Motor neuron (in vitro differentiated cells): Measurements from ENCODE around the gene INPP5J. TPM values are rescaled to one million over a fixed set of nuclear protein-coding genes. Genes with fewer than 3 reads are reported as not detected.

Experiments used
- ATAC-seq, 8 experiments: fragments of 200-7000 bp; cut with Tn5 transposase; replicated peaks in 6 of 8; 2 replicates each; pipeline ENCODE4 v1.8.0; 2021; ENCODE audit warnings: mild to moderate bottlenecking in 8 of 8, moderate library complexity in 8 of 8
- H3K27ac ChIP-seq, 2 donors: fragments of 250-450 bp; sonication (Bioruptor Pico); 2 replicates each; pipeline ENCODE4 v1.9.0; 2021; ENCODE audit warnings: antibody characterized with exemption in 2 of 2, mild to moderate bottlenecking in 2 of 2, moderate library complexity in 1 of 2
- H3K4me1 ChIP-seq, 2 donors: fragments of 250-450 bp; sonication (Bioruptor Pico); replicated peaks in 1 of 2; 2 replicates each; pipeline ENCODE4 v1.6.1; 2021; ENCODE audit warnings: antibody characterized with exemption in 2 of 2, mild to moderate bottlenecking in 2 of 2, moderate library complexity in 1 of 2
- H3K4me3 ChIP-seq, 5 donors: fragments of 250-450 bp; sonication (Bioruptor Pico); 2 replicates each; pipeline ENCODE4 v1.9.0; 2021; ENCODE audit warnings: antibody characterized with exemption in 5 of 5, mild to moderate bottlenecking in 5 of 5, moderate library complexity in 4 of 5
- WGBS, 10 experiments: fragments of 450-650 bp; shearing (Covaris generic); methylation state at CpG; one replicate each; pipeline ENCODE4 v1.0.0; 2022; 5-methylcytosine and 5-hydroxymethylcytosine counted together
- in situ Hi-C, 9 experiments: fragments of 400-800 bp; cut with MboI; loops; one replicate each; pipeline ENCODE4 v1.15.0; 2021; ENCODE audit warnings: low sequenced_read_pairs in 9 of 9, low pct_unique_long_range_greater_than_20kb in 2 of 9; ENCODE audit not compliant: unreplicated experiment in 9 of 9
- total RNA-seq, 8 experiments: library from RNA; unstranded; fragments of 300-600 nt; gene quantifications; 2 replicates each; pipeline versions ENCODE4 v1.2.3 to v1.2.4, GENCODE V29; 2022

INPP5J gene
- total RNA-seq, 8 experiments from 2014 or later = 1.2 to 6.0 (median 3.6) TPM

GRCh38 chr22:31124290-31124689 lies 1.5 kb downstream of the INPP5J start:
- H3K27ac ChIP-seq = no peak overlapping the region
- H3K4me3 ChIP-seq = no peak overlapping the region
- no peak for ATAC-seq
- in situ Hi-C loops = no loop called here
- peaks cover 11 to 17% of the 10 kb centered on the region in 2 donors for H3K4me1 ChIP-seq
- 30 to 80% (median 50%) methylated on average over 1 to 3 of the region's 3 CpGs; no CpG with 5 or more reads in 5 of the 10 experiments for WGBS, 10 experiments

DNA sequence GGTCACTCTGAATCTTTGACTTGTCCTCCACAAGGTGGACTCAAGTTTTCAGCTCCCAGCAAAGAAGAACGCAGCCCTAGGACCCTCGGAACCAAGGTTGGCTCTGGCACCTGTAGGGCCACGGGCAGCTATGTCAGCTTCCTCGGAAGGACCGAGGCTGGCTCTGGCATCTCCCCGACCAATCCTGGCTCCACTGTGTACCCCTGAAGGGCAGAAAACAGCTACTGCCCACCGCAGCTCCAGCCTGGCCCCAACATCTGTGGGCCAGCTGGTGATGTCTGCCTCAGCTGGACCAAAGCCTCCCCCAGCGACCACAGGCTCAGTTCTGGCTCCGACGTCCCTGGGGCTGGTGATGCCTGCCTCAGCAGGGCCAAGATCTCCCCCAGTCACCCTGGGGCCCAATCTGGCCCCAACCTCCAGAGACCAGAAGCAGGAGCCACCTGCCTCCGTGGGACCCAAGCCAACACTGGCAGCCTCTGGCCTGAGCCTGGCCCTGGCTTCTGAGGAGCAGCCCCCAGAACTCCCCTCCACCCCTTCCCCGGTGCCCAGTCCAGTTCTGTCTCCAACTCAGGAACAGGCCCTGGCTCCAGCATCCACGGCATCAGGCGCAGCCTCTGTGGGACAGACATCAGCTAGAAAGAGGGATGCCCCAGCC lies 2.2 kb downstream of the INPP5J start:
- Histone ChIP-seq H3K4me1 (peaks cover 10 to 16% of the 10 kb centered on the region in 2 donors), H3K27ac (no peak overlapping the region), H3K4me3 (no peak overlapping the region)
- ATAC-seq = no peak
- in situ Hi-C loops = loop anchor here in 1 of 9 experiments (25.0 kb wide), 1 partner anchor 112 kb away; no protein-coding TSS in a partner anchor
- WGBS, 10 experiments = 10 to 86% (median 80%) methylated on average over 1 to 5 of the region's 14 CpGs; no CpG with 5 or more reads in 6 of the 10 experiments

- peaks cover 5 to 10% of the 10 kb centered on the region in 2 donors for H3K4me1 ChIP-seq
- no peak overlapping the region for H3K4me3 ChIP-seq
- ATAC-seq = no peak
- H3K27ac ChIP-seq = no peak overlapping the region
- WGBS, 10 experiments = 100% methylated on average over 1 of the region's 12 CpGs; no CpG with 5 or more reads in 9 of the 10 experiments
- in situ Hi-C loops = loop anchor here in 1 of 9 experiments (25.0 kb wide), 1 partner anchor 112 kb away; no protein-coding TSS in a partner anchor
Measured at GRCh38 chr22:31125521-31126117, 2.9 kb downstream of the INPP5J start.

- Histone ChIP-seq H3K4me3 (no peak overlapping the region), H3K27ac (no peak overlapping the region), H3K4me1 (peaks cover 5 to 10% of the 10 kb centered on the region in 2 donors)
- in situ Hi-C loops = loop anchor here in 1 of 9 experiments (25.0 kb wide), 1 partner anchor 111 kb away; no protein-coding TSS in a partner anchor
- 78 to 100% (median 81%) methylated on average over 1 to 7 of the region's 22 CpGs; no CpG with 5 or more reads in 3 of the 10 experiments for WGBS, 10 experiments
- ATAC-seq = no peak
Measured at GRCh38 chr22:31126128-31126868, 3.5 kb downstream of the INPP5J start.

DNA sequence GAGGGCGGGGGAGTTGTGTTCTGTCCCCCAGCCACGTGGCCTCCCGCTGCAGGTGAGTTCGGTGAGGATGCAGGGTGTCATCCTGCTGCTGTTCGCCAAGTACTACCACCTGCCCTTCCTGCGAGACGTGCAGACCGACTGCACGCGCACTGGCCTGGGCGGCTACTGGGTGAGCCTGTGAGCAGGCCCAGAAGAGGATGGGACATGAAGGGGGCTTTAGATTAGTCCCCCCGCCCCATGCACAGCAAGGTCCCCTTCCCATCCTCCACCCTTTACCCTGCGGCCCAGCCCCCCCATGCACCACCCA lies 4.1 kb downstream of the INPP5J start:
- Histone ChIP-seq H3K4me1 (peaks cover 5 to 10% of the 10 kb centered on the region in 2 donors), H3K27ac (no peak overlapping the region), H3K4me3 (no peak overlapping the region)
- in situ Hi-C loops = loop anchor here in 1 of 9 experiments (25.0 kb wide), 1 partner anchor 110 kb away; no protein-coding TSS in a partner anchor
- 100% methylated on average over 1 of the region's 13 CpGs; no CpG with 5 or more reads in 9 of the 10 experiments for WGBS, 10 experiments
- no peak for ATAC-seq

DNA sequence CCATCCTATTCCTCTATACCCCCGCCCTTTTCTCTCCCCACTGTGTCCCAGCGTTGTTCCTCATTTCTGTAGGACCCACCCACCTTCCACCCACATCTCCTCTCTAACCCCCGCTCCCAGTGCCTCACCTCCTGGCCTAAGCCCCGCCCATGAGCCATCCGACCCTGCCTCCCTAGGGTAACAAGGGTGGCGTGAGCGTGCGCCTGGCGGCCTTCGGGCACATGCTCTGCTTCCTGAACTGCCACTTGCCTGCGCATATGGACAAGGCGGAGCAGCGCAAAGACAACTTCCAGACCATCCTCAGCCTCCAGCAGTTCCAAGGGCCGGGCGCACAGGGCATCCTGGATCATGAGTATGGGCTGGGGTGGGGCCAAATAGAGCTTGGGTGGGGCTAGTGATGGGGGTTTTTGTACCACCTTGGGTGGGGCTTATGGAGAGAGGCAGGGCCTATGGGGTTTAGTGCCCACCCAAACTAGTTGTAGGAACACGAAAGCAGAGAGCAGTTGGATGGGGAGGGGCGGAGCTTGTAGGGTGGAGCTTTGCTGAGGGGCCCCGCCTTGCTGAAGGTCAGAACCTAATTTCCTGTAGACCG lies 4.5 kb downstream of the INPP5J start:
- ATAC-seq = peak in 3 of 8 experiments; percentile 70 to 91 (median 83)
- Histone ChIP-seq H3K4me1 (peaks cover 4 to 9% of the 10 kb centered on the region in 2 donors), H3K27ac (no peak overlapping the region), H3K4me3 (no peak overlapping the region)
- WGBS, 10 experiments = 92% methylated on average over 2 of the region's 19 CpGs; no CpG with 5 or more reads in 9 of the 10 experiments
- in situ Hi-C loops = loop anchor here in 1 of 9 experiments (25.0 kb wide), 1 partner anchor 110 kb away; no protein-coding TSS in a partner anchor

DNA sequence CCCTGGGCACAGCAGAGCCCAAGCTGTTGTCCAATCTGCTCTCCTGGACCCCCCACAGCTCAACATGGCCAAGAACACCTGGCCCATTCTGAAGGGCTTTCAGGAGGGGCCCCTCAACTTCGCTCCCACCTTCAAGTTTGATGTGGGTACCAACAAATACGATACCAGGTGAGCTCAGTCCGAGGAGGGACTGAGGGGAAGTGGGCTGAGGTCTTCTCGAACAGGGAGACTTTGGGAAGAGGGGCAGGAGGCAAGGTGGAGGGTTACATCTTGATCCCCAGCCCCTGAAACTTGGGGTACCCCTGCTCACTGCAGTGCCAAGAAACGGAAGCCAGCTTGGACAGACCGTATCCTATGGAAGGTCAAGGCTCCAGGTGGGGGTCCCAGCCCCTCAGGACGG lies 5.4 kb downstream of the INPP5J start:
- Histone ChIP-seq H3K27ac (no peak overlapping the region), H3K4me1 (peaks cover 0 to 5% of the 10 kb centered on the region in 2 donors), H3K4me3 (no peak overlapping the region)
- in situ Hi-C loops = loop anchor here in 1 of 9 experiments (25.0 kb wide), 1 partner anchor 109 kb away; no protein-coding TSS in a partner anchor
- WGBS, 10 experiments = 80 to 100% (median 83%) methylated on average over 1 to 2 of the region's 7 CpGs; no CpG with 5 or more reads in 7 of the 10 experiments
- ATAC-seq = no peak

GRCh38 chr22:31130873-31131272 lies 8.1 kb downstream of the INPP5J start:
- Histone ChIP-seq H3K4me1 (no peaks in the 10 kb centered on the region), H3K27ac (no peak overlapping the region), H3K4me3 (no peak overlapping the region)
- no peak for ATAC-seq
- WGBS, 10 experiments = 83 to 100% (median 100%) methylated on average over 1 to 2 of the region's 2 CpGs; no CpG with 5 or more reads in 5 of the 10 experiments
- in situ Hi-C loops = loop anchor here in 1 of 9 experiments (25.0 kb wide), 1 partner anchor 106 kb away; no protein-coding TSS in a partner anchor

GRCh38 chr22:31133911-31134310 lies 11.1 kb downstream of the INPP5J start:
- in situ Hi-C loops = loop anchor here in 1 of 9 experiments (25.0 kb wide), 1 partner anchor 103 kb away; no protein-coding TSS in a partner anchor
- Histone ChIP-seq H3K4me3 (no peak overlapping the region), H3K27ac (no peak overlapping the region), H3K4me1 (no peaks in the 10 kb centered on the region)
- WGBS, 10 experiments = 100% methylated on average over 5 of the region's 19 CpGs; no CpG with 5 or more reads in 9 of the 10 experiments
- peak in 1 of 8 experiments; percentile 18 for ATAC-seq

DNA sequence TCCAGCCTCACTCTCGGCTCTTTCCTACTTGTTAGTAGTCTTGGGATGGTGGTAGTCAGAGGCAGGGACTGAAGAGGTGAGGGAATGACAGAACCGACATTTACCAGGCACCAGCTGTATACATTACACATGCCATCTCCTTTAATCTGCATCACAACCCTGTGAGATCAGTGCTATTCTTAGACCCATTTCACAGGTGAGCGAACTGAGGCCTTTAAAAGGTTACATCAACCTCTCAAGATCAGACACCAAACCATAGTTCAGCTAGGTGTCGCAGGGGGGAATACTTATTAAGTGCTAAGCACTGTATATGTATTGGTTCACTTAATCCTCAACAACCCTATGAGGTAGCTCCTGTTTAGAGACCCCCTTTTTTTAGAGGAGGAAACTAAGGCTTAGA lies 11.9 kb downstream of the INPP5J start:
- WGBS, 10 experiments = 38 to 100% (median 100%) methylated on average over 1 to 2 of the region's 4 CpGs; no CpG with 5 or more reads in 5 of the 10 experiments

DNA sequence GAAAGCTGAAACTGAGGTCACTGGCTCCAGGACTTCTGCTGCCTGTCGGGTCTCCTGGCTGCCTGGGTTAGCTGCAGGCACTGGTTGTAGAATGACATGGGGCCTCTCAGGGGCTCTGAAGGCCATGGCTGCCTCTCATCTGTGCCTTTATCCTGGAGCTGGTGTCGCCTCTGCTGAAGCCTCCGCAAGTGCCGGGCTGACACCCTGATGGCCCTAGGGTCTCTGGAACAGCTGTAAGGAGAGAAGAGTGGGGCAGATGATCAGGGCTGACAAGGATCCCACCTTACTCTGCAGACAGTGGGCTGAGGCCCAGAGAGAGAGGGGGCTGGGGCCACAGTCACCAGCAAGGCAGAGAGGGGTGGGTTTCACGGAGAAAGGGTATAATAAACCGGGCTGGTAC lies 12.9 kb downstream of the INPP5J start:
- no peak for ATAC-seq
- Histone ChIP-seq H3K4me3 (no peak overlapping the region), H3K27ac (no peak overlapping the region), H3K4me1 (no peaks in the 10 kb centered on the region)
- in situ Hi-C loops = loop anchor here in 1 of 9 experiments (25.0 kb wide), 1 partner anchor 102 kb away; no protein-coding TSS in a partner anchor
- 70 to 95% (median 80%) methylated on average over 2 to 4 of the region's 6 CpGs; no CpG with 5 or more reads in 7 of the 10 experiments for WGBS, 10 experiments

More for the DNA sequence above, 11.9 kb downstream of the INPP5J start:
- Histone ChIP-seq H3K4me3 (no peak overlapping the region), H3K4me1 (no peaks in the 10 kb centered on the region), H3K27ac (no peak overlapping the region)
- in situ Hi-C loops = loop anchor here in 1 of 9 experiments (25.0 kb wide), 1 partner anchor 103 kb away; no protein-coding TSS in a partner anchor
- no peak for ATAC-seq

DNA sequence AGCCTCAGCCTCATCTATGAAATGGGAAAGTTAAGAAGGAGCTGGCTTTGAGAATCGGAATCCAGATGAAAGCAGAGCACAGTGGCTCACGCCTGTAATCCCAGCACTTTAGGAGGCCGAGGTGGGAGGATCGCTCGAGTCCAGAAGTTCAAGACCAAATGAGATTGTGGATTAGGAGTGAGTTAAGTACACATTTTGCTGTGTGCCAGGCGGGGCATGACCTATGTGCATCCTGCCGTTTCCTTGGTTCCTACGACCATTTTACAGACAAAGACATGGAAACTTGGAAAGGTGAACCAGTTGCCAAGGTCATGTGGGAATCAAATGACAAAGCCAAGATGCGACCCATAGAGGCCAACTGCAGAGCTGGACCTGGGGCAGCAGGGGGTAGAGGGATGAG lies 13.4 kb downstream of the INPP5J start:
- in situ Hi-C loops = loop anchor here in 1 of 9 experiments (25.0 kb wide), 1 partner anchor 101 kb away; no protein-coding TSS in a partner anchor
- no peak overlapping the region for H3K27ac ChIP-seq
- H3K4me1 ChIP-seq = no peaks in the 10 kb centered on the region
- 56 to 100% (median 84%) methylated on average over 1 to 8 of the region's 9 CpGs; no CpG with 5 or more reads in 3 of the 10 experiments for WGBS, 10 experiments
- H3K4me3 ChIP-seq = no peak overlapping the region
- ATAC-seq = no peak
